ENCODE results near the gene ZDHHC11B.

DNA sequence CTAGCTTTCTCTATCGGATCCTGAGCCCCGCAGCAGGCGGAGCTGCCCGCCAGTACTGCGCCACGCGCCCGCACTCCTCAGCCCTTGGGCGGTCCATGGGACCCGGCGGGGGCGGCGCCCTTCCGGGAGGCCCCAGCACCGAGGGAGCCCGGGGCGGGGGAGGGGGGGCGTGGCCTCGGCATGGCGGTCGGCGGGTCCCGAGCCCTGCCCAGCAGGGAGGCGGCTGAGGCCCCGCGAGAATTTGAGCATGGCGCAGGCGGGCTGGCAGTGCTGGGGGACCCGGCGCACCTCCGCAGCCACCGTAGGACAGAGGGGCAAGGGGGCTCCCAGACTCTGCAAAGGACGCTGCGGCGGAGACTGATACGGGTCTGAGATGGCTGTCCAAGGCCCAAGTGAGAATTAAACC is 6.8 kb downstream of the ZDHHC11B start:
- TF ChIP-seq CTCF (IDR thresholded peaks at IDR 0.05 in 4 of 5, conservative IDR thresholded peaks at IDR 0.05 in 1 of 5), result no peak
- TF ChIP-seq POLR2A (IDR thresholded peaks at IDR 0.05), result no peak

Measured in gastrocnemius medialis (tissue), 4 donors.